GM12865 (cell line): ENCODE results near the gene ADAP2.

Experiments used
- DNase-seq: peaks from one replicate; pipeline ENCODE4 v3.0.0; 2010; ENCODE audit warnings: low read depth
- H3K4me3 ChIP-seq: 2 replicates; pipeline ENCODE4 v1.5.1; 2011; ENCODE audit warnings: mild to moderate bottlenecking, low read depth, low read length, control low read depth
- TF ChIP-seq, protein P1 (sequence below): IDR thresholded peaks from 2 replicates; pipeline ENCODE4 v1.5.1; 2011; ENCODE audit warnings: low read length, control low read depth, low read depth, inconsistent platforms; ENCODE audit not compliant: insufficient read depth; ENCODE audit errors: missing control alignments

The ADAP2 gene

DNA sequence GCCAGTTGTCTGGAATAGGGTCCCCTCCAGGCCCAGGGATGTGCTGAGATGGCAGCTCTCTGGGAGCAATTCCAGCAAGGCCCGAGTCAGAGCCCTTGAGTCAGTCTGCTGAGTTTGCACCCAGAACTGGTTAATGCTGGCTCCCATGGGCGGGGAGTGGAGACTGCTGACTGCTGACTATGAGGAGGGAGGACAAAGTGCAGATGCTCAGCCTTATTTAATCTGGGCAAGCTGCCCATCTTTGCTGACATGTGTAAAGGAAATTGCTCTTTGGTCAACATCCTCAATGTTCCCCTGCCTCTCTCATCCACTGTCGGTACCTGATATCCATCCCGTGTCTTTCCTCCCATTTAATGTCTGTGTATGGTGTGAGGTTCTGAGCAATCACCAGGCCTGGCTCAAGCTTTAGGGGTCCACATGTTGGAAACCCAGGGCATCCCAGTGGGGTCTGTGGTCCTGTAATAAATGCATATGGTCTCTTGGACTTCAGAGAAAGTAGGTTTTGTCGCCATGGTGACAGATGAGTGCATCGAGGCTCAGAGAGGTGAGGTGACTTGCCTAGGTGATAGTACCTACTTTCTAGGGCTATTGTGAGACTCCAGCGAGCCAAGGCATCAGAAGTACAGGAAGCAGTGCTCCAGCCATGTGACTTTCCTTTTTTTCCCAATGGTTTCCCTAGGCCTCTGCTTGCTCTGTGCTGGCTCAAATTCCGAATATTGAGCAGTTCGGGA is 29.1 kb downstream of the ADAP2 start:
- TF ChIP-seq, protein P1, sequence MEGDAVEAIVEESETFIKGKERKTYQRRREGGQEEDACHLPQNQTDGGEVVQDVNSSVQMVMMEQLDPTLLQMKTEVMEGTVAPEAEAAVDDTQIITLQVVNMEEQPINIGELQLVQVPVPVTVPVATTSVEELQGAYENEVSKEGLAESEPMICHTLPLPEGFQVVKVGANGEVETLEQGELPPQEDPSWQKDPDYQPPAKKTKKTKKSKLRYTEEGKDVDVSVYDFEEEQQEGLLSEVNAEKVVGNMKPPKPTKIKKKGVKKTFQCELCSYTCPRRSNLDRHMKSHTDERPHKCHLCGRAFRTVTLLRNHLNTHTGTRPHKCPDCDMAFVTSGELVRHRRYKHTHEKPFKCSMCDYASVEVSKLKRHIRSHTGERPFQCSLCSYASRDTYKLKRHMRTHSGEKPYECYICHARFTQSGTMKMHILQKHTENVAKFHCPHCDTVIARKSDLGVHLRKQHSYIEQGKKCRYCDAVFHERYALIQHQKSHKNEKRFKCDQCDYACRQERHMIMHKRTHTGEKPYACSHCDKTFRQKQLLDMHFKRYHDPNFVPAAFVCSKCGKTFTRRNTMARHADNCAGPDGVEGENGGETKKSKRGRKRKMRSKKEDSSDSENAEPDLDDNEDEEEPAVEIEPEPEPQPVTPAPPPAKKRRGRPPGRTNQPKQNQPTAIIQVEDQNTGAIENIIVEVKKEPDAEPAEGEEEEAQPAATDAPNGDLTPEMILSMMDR: no peak
- no peak for DNase-seq
- H3K4me3 ChIP-seq: no peak overlapping the region

DNA sequence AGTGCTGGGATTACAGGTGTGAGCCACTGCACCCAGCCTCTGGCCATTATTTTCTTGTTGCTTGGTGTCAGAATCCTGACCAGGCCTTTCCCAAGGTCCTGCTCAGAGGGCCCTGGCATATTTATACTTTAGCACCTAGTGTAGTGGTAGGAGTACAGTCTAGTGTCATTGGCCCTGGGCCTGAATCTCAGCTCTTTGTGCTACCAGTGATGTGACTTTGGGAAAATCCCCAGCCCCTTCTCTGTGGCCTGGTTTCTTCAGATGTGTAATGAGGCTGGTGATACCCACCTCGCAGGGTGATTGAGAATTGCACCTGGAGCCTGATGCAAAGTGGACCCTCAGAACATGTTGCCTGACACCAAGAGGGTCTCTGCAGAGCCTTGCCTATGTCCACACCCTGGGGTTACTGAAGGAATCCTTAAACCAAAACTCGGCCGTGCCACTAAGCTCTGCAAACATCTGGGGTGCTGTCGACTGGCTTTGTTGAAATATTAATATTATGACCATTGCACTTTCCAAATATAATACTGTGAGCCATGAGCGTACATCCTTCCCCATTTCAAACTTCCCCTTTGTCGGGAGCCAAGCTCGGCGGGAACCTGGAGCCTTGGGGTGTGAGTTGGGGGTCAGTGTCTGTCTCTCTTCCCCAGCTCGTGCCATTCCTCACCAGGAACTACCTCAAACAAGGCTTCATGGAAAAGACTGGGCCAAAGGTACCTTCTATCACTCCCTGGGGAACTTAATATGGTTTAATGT is 31.1 kb downstream of the ADAP2 start:
- no peak for DNase-seq
- H3K4me3 ChIP-seq: no peak overlapping the region
- TF ChIP-seq, protein P1: no peak

DNA sequence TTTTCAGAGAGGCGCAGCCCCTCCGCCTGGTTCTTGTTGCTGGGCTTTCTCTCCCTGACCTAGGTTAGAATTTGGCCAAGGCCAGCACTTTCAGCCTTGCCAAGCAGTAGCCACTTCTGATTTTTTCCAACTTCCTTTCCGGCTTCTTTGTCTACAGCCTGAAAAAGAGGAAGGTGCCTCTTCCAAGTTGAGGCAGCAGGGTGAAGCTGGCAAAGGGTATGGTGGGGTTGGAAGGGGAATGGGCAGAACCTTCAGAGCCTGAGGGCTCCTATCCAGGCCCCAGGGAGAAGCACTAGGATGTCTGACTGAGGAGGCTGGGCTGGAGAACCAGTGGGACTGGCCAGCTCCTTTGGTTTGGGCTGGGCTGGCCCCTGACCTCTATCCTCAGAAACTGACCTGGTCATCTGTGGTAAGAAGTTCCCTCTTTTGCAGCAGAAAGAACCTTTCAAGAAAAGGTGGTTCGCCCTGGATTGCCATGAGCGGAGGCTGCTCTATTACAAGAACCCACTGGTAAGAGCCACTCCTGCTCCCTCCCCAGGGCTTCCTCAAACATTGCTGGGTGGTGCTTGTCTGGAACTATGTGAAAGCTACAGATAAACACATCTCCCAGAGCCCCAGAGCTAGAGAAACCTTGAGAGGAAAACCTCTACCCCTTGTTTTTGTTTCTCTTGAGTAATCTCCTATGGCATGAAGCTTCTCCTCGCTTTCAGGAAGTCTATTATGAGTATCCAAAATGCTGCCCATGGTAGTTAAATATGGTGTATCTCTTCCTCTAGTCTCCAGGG is 32.5 kb downstream of the ADAP2 start:
- TF ChIP-seq, protein P1: no peak
- no peak for DNase-seq
- no peak overlapping the region for H3K4me3 ChIP-seq

DNA sequence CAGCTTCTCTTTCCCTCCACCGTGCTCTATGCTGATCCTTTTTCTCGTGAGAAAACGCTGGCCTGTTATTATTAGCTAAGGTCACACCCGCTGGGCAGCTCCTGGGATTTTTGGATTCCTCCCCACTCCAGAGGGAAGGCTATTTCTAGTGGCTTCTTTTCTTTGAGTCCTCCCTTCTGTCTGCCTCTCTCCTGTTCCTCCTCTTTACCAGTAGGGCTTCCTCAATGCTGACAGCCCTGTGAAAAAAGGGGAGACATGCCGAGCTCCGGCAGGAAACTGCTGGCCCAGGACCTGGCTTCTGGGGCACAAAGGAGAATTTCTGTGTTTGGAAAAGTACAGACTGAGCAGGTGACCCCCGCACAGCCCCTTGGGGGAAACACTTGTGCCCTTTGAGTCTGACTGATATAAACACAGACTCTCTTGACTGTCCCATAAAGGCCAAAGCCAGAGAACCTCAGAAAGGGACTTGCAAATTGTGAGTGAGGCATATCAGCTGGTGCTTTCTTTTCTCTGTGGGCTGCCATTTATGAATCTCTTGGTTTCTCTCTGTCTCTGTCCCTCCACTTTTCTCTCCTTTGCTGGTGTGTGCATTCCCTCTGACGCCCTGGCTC is 35.1 kb downstream of the ADAP2 start:
- DNase-seq: no peak
- TF ChIP-seq, protein P1: no peak
- no peak overlapping the region for H3K4me3 ChIP-seq

DNA sequence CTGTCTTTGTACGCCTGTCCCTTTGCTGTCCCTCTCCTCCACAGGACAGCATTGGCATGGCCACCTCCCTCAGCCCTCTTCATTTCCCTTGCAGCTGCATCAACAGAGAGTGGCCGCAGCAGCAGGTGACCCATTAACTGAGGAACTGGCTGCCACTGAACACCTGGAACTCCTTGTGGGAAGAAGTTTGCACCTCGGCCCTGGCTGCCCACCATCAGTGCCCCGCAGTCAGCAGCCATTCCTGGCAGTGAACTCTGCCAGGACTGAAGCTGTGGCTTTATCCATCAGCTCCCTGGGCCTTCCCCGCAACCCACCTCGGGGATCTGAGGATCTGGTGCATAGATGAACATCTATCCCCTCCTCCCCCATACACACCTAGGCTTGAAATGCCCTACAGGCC is 36.0 kb downstream of the ADAP2 start:
- no peak for DNase-seq
- TF ChIP-seq, protein P1: no peak
- H3K4me3 ChIP-seq: no peak overlapping the region

DNA sequence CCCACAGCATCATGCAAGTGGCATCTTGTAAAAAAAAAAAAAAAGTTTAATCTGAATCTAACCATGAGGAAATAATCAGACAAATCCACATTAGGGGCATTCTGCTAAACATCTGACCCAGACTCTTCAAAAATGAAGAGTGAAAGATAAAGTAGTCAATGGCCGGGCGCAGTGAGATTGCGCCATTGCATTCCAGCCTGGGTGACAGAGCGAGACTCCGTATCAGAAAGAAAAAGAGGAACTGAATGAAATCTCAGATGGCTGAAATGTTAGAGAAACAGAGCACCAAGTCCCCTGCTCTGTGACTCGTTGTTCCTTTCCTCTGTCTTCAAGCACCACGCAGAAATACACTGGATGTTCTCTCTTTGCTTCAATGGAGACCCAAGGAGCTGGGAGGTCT is 36.4 kb downstream of the ADAP2 start:
- no peak overlapping the region for H3K4me3 ChIP-seq
- TF ChIP-seq, protein P1: no peak
- peak; percentile 56 for DNase-seq
